ENCODE results near the gene TRMT13.

Gene TRMT13

GRCh38 chr1:100151679-100152078 lies 18.7 kb downstream of the TRMT13 start:
- no peak overlapping the region for H3K4me3 ChIP-seq (replicated peaks; ENCODE audit: low read depth, low read length)
- TF ChIP-seq CTCF (IDR thresholded peaks at IDR 0.05; ENCODE audit: low read depth, low read length, missing control alignments): no peak
- no peak for DNase-seq (ENCODE audit: extremely low read depth, low read depth)

GRCh38 chr1:100152271-100152670 lies 19.3 kb downstream of the TRMT13 start:
- H3K4me3 ChIP-seq (replicated peaks; ENCODE audit: low read depth, low read length): no peak overlapping the region
- no peak for DNase-seq (ENCODE audit: extremely low read depth, low read depth)
- no peak for TF ChIP-seq CTCF (IDR thresholded peaks at IDR 0.05; ENCODE audit: low read depth, low read length, missing control alignments)

GRCh38 chr1:100162881-100163280 lies 29.9 kb downstream of the TRMT13 start:
- H3K4me3 ChIP-seq (replicated peaks; ENCODE audit: low read depth, low read length): no peak overlapping the region
- DNase-seq (ENCODE audit: extremely low read depth, low read depth): no peak
- TF ChIP-seq CTCF (IDR thresholded peaks at IDR 0.05; ENCODE audit: low read depth, low read length, missing control alignments): no peak

GRCh38 chr1:100164216-100164615 lies 31.3 kb downstream of the TRMT13 start:
- H3K4me3 ChIP-seq (replicated peaks; ENCODE audit: low read depth, low read length): no peak overlapping the region
- DNase-seq (ENCODE audit: extremely low read depth, low read depth): no peak

GRCh38 chr1:100164702-100165101 lies 31.7 kb downstream of the TRMT13 start:
- H3K4me3 ChIP-seq (replicated peaks; ENCODE audit: low read depth, low read length): no peak overlapping the region
- TF ChIP-seq CTCF (IDR thresholded peaks at IDR 0.05; ENCODE audit: low read depth, low read length, missing control alignments): no peak
- no peak for DNase-seq (ENCODE audit: extremely low read depth, low read depth)

More at GRCh38 chr1:100164216-100164615, 31.3 kb downstream of the TRMT13 start:
- no peak for TF ChIP-seq CTCF (IDR thresholded peaks at IDR 0.05; ENCODE audit: low read depth, low read length, missing control alignments)

GRCh38 chr1:100168051-100168450 lies 35.1 kb downstream of the TRMT13 start:
- TF ChIP-seq CTCF (IDR thresholded peaks at IDR 0.05; ENCODE audit: low read depth, low read length, missing control alignments): no peak
- no peak overlapping the region for H3K4me3 ChIP-seq (replicated peaks; ENCODE audit: low read depth, low read length)
- no peak for DNase-seq (ENCODE audit: extremely low read depth, low read depth)

GRCh38 chr1:100177295-100178041 lies 44.5 kb downstream of the TRMT13 start:
- TF ChIP-seq CTCF (IDR thresholded peaks at IDR 0.05; ENCODE audit: low read depth, low read length, missing control alignments): no peak
- H3K4me3 ChIP-seq (replicated peaks; ENCODE audit: low read depth, low read length): no peak overlapping the region
- DNase-seq (ENCODE audit: extremely low read depth, low read depth): no peak

Data from HFF-Myc (cell line).